HG03159 (cell line): ENCODE results near the gene WDR72.
"Not testable (repeated sequence)": the region's sequence is repeated elsewhere in the genome, so short reads cannot be mapped to it uniquely, and the experiment has no call there.

Experiments
- ATAC-seq: cut with Tn5 transposase; IDR thresholded peaks from one replicate; pipeline ENCODE4 v1.9.1; 2021; ENCODE audit warnings: mild to moderate bottlenecking, moderate library complexity; ENCODE audit not compliant: unreplicated experiment

The WDR72 gene

GRCh38 chr15:53540626-53541300 is 218.7 kb downstream of the WDR72 start:
- not testable (repeated sequence) for ATAC-seq

- no peak for ATAC-seq
These were observed 219.6 kb downstream of the WDR72 start for GRCh38 chr15:53539878-53540277.

DNA sequence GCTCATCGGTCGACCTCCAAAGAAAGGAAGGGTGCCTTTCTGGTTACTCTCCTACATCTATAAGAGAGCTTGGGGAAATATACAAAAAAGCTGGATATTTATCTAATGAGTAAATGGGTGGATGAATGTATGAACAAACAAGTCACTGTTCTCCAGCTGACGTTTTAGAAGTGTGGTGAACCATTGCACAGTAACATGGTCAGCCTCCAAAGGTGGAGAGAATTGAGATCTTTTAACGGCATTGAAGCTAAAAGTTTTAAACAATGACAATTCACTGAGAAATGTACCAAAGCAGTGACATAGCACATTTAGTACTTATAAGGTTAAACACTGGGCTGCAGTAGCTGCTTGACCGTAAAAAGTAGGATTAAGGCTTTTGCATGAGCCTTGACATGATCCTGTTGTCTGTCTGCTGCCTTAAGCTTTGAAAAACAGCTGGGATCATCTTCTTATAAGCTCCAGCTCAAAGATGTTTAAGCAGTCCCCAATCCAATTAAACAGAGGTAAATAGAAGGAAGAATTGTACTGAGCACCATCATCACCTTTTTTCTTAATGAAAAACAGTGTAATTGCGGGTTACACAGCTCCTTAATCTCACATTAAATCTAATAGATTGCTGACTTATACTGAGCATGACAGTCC is 222.9 kb downstream of the WDR72 start:
- no peak for ATAC-seq

DNA sequence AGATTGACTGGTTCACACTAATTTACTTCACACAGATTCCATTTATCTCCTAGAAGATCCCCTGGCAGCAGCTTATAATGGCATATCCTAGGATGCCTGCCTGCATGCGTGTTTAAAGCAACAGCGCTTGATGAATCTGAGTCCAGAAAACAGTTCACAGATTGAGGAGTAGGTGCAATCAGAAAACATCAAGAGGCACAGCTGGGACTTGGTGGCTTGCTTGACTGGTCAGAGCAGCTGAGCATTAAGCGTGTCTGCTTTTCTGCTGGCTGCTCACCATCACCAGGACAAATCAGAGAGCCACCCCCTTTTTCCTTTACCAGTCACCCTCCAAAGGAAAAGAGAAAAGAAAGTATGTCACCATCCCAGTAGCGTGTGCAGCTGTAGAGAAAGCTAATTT is 223.6 kb downstream of the WDR72 start:
- no peak for ATAC-seq

- ATAC-seq, result no peak
These were observed 225.2 kb downstream of the WDR72 start for GRCh38 chr15:53534105-53534839.

DNA sequence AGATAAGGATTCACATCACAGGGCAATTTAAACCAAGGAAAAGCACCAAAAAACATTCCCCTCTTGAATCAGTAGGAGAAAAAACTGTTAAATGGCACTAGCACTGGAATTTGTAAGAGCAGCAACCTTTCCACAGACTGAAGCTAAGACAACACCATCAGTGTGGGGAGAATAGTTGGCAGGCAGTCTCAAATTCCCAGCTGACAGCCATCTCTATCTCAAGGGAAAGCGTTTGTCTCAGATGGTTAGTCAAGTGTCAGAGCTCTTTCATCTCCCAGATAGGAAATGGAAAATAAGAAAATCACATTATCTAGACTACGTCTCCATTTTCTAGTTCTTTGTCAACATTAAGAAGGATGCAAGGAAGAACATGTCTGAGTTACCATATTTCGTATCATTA is 228.7 kb downstream of the WDR72 start:
- no peak for ATAC-seq

DNA sequence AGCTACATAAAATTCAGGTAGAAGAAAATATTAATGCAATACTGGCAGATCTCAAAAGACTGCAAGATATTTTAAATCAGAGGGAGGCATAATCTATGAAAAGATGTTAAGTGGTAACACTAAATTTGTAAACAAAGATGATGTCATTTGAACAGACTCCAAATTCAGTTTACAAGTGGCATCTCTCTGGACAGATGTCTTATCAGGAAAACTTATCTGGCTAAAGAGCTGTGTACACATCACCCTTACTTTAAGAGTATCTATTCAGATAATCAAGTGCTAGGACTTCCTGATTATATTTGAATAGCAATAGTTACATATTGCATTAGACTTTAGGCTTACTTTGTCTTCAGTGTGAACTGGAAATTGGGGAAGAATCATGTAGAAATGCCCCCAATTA is 231.5 kb downstream of the WDR72 start:
- ATAC-seq, result no peak

- ATAC-seq, result no peak
These were observed 233.6 kb downstream of the WDR72 start for GRCh38 chr15:53525894-53526293.

GRCh38 chr15:53522991-53523390 is 236.5 kb downstream of the WDR72 start:
- no peak for ATAC-seq

DNA sequence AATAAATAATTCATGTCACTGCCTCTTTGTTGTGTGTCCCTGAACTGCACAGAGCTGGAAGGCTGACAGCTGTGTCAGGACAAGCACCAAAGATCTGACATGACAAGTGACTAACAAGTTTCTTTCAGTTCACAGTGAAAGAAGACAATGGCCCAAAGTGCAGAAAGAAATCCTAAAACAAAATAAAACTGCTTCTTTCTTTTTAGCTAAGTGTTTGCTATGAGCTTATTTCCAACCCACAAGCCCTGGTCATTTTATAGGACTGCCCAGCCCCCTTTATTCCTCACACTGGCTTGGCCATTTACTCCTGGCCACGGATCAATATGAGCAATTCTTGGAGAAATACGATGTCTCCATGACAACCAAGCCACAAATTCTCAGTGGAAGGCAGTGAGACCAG is 238.5 kb downstream of the WDR72 start:
- no peak for ATAC-seq

DNA sequence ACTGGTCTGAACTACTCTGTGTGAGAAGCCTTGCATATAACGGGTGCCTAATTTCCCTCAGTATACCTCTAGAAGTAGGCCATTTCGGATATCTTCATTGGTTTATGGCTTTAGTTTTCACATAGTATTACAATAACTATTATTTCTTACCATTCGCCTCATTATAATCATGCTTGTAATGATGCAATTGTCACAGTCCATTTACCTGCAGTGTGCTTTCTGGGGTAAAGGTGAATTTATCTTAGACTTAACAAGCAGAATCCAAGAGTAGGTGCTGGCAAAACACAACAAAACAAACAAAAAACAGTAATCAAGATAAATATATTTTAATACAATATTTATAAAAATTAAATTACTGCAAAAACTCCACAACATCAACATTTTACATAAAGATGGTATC is 246.0 kb downstream of the WDR72 start:
- ATAC-seq, result no peak

GRCh38 chr15:53512029-53512428 is 247.4 kb downstream of the WDR72 start:
- ATAC-seq, result no peak

DNA sequence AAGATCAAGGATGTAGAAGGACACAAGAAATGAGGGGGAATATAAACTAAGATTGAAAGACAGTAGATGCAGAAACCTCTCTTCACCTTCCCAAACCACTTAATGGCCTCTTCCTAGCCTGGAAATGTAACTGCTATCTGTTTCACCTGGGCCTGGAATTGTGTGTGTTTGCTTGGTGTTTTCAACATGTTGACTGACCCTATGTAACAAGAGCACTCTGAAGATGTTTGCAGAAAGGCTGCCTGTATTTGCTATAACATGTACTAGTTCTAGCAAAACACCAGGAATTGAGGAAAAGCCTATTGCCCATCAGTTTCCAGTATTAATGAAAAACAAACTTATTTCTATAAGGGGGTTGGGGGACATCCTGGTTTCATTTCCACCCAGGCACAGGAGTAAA is 248.3 kb downstream of the WDR72 start:
- ATAC-seq, result no peak

DNA sequence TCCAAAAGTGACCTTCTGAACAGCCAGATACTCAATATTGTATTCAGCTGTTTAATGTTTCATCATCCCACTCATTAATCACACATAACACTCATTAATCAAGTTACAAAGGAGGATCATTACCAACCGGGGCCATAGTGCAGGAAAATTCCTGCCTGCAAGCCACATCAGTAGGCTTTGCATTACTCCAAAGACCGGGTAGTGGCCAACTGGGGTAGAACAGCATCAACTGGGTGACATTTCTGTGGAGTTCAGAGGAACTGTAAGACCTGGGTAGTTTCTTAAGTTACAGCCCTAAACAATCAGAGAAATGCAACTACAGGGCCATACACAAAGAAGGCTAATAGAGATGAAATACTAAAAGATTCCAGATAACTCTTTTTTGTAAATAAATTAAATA is 253.1 kb downstream of the WDR72 start:
- ATAC-seq, result no peak

- ATAC-seq, result no peak
These were observed 260.5 kb downstream of the WDR72 start for GRCh38 chr15:53498996-53499395.

DNA sequence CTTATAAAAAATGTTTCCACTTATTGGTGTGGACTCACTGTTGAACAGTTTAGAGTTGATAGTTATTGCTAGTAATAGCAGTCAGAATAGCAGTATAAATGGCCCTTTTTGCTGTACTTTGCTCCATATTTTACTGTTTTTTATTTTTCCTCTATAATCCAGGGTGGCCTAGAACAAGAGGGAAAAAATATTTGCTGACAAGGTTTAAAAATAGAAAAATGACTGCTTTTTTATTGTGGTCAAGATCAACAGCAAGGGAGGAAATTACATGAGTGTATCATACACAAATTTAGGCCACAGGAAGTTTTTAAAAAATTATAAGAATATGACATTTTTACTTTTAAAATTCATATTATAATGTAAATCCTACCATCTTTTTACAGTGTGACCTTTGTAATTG is 269.1 kb downstream of the WDR72 start:
- ATAC-seq, result no peak

DNA sequence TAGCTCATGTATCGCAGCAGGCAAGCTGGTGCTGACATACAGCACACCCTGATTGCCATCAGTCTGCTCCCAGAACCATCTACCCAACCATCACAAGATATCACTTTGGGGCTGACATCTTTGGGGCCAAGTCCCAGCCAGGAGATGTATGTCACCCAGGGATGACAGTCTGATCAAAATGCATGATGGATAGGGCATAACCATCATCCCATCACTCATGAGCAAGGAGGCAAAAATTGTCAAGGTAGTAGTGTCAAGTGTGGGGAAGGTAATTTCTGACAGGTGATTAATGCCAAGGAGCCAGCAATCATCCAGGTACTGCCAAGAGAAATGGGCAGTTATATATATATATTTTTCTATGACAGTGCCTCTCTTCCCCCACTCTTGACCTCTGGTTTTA is 277.4 kb downstream of the WDR72 start:
- no peak for ATAC-seq

DNA sequence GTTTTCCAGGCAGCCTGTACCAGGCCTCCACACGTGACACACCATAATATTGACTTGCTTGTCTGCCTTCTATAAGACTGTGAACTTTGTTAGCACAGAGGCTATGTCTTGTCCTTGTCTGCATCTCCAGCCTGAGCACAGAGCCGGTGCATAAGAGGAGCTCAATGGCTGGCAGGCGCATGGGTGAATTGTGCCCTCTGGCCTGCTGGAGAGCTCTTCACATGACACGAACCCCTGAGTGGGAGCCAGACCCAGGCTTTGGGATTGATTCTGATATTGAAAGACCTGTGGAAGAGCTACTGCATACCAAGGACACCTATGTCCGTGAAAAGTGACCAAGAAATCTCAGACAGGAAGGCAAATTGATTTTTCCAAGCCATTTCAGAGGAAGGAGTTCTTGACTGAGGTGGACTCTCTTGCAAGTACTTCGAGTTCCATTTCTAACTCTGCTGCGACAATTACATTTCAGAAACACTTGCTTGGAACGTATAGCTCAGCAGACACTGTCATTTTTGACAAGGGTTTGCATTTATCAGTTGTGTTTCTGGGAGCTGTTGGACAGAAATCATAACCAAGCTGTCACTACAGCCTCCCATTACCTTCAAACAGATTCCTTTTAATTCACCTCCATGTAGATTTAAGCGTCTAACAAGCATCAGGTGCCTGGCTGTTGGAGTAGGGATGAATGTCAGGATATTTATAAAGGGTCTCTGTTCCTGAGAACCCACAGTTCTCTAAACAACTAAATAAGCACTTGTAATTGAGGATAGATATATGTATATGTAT is 281.3 kb downstream of the WDR72 start:
- ATAC-seq, result no peak

DNA sequence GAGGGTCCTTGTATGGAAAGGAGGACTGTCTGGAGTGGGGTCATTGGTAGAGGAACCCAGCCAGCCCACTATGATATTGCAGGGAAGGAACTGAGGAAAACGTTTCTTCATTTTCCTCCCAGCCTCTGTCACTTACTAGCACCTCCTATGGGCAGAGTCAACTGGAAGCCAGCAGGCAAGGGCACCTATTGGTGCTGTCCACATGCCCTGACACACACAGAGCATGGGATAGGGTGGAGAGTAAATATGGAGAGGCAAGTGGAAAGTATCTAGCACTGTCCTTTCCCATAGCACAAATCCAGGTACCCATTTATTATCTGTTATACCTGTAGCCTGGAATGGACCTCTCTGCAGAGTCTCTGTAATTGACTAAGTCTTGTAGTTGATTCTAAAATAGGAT is 285.6 kb downstream of the WDR72 start:
- ATAC-seq, result no peak

DNA sequence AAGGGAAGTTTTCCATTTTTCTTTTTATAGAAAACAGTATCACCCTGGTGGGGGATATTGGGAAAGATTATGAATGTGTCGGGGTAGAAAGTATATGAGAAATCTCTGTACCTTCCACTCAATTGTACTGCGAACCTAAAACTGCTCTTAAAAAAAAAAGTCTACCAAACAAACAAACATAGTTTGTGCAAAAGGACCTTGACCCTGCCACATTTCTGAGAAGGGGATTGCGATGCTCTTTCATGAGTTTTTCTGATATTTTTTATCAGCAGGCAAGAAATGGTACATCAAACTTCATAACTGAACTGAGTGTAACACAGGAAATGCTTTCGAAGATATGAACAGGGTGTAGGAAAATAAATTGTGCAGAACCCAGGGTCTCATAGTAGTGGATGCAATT is 286.0 kb downstream of the WDR72 start:
- no peak for ATAC-seq

DNA sequence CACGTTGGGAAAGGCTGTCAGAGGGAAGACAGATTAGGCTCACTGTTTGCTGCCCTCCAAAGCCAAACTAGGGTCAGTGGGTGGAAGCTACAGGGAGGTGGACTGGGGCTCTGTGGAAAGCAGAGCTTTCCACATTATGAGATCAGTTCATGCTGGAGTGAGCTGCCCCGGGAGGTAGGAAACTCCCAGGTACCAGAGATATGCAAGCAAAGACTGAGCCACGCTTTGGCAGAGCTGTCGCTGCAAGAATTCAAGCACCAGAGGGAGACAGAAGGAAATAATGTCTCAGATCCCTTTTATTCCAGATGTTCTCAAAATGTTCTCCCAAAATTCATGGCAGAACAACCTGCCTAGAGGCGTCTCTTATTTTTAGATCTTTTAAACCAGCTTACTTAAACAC is 286.6 kb downstream of the WDR72 start:
- ATAC-seq, result no peak
